ENCODE data around the gene DYNC1H1.

DNA sequence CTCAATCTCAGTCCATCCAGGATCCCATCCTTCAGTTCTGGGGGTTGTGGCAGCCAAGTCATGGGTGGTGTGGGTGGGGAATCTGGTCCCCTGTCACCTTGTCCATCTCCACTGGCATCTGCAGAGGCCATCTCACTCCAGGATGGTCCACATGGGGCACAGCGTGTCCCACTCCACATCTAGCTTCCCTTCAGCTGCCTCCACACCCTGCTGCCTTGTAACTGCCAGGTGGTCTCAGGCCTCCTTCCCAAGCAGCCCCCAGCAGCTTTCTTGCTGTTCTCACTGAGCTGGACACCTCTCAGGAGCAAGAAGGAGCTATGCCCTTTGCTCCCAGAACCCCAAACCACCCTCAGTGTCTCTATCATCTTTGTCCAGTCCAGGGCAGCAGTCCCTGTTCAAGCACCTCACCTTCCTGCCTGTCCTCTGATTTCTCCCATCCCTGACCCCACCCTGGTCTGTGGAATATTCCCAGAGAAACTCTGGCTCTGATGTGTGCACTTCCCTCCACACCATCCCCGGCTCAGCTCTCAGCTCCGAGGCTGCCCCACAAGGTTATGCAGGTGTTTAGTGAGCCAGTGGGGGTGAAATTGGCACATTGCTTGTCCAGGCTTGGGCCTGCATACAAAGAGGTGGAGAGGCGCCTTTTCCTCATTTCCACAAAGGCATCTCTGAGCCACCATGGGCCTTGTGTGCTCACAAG, 13.7 kb upstream of the DYNC1H1 start:
- TF ChIP-seq, protein P1, sequence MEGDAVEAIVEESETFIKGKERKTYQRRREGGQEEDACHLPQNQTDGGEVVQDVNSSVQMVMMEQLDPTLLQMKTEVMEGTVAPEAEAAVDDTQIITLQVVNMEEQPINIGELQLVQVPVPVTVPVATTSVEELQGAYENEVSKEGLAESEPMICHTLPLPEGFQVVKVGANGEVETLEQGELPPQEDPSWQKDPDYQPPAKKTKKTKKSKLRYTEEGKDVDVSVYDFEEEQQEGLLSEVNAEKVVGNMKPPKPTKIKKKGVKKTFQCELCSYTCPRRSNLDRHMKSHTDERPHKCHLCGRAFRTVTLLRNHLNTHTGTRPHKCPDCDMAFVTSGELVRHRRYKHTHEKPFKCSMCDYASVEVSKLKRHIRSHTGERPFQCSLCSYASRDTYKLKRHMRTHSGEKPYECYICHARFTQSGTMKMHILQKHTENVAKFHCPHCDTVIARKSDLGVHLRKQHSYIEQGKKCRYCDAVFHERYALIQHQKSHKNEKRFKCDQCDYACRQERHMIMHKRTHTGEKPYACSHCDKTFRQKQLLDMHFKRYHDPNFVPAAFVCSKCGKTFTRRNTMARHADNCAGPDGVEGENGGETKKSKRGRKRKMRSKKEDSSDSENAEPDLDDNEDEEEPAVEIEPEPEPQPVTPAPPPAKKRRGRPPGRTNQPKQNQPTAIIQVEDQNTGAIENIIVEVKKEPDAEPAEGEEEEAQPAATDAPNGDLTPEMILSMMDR (conservative IDR thresholded peaks at IDR 0.05; ENCODE audit: low read length) = no peak
- TF ChIP-seq EZH2phosphoT487 (IDR thresholded peaks at IDR 0.05; ENCODE audit: borderline replicate concordance, low read depth, low read length) = no peak

Data from OCI-LY7 (cell line).